Testis (tissue), 2 donors: Measurements from ENCODE around the gene CERS4.

Experiments used
- POLR2A ChIP-seq: fragments of 450-650 bp; IDR thresholded peaks from one replicate; pipeline ENCODE4 v1.6.1; 2017; ENCODE audit warnings: antibody characterized with exemption, mild to moderate bottlenecking, moderate library complexity
- TF ChIP-seq, protein P1 (sequence below), 3 experiments: fragments of 450-650 bp in 2 of 3; fragments of 200-600 bp in 1 of 3; sonication (generic) in 1 of 3; IDR thresholded peaks; one replicate each; pipeline ENCODE4 v1.5.1; 2016 to 2019; ENCODE audit warnings: antibody characterized with exemption in 3 of 3, mild to moderate bottlenecking in 2 of 3, moderate library complexity in 1 of 3

DNA sequence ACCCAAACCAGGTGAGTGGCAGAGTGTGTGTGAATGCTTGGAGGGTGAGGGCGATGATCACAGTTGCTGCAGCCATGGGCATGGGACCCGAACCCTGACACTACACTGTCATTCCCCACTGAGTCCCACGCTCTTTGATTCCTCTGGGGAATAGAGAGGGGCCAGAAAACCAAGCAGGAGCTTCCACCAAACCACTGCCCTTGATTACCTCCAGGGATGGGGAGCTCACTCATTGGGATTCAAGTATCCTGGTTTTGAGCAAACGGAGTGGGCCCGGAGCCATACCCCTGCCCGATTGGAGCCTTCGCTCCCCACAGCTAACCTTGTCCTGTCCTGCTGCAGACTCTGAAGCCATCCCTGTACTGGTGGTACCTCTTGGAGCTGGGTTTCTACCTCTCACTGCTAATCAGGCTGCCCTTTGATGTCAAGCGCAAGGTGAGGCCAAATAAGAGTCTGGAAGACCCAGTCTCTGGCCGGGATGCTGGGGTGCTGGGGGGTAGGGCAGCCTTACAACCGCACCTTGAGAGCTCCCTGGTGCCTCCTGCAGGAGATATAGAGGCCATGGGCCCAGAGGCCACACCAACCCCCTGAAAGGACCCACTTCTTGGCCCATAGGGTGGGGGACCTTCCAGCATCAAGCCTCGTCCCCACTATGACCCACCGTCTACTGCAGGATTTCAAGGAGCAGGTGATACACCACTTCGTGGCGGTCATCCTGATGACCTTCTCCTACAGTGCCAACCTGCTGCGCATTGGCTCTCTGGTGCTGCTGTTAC lies 47.3 kb downstream of the CERS4 start:
- TF ChIP-seq, protein P1, sequence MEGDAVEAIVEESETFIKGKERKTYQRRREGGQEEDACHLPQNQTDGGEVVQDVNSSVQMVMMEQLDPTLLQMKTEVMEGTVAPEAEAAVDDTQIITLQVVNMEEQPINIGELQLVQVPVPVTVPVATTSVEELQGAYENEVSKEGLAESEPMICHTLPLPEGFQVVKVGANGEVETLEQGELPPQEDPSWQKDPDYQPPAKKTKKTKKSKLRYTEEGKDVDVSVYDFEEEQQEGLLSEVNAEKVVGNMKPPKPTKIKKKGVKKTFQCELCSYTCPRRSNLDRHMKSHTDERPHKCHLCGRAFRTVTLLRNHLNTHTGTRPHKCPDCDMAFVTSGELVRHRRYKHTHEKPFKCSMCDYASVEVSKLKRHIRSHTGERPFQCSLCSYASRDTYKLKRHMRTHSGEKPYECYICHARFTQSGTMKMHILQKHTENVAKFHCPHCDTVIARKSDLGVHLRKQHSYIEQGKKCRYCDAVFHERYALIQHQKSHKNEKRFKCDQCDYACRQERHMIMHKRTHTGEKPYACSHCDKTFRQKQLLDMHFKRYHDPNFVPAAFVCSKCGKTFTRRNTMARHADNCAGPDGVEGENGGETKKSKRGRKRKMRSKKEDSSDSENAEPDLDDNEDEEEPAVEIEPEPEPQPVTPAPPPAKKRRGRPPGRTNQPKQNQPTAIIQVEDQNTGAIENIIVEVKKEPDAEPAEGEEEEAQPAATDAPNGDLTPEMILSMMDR (IDR thresholded peaks at IDR 0.05): no peak
- no peak for TF ChIP-seq POLR2A
